GM12864 (cell line): ENCODE results near the gene C14orf180.

Experiments used
- DNase-seq: peaks from one replicate; pipeline ENCODE4 v3.0.0-alpha.2; 2011; ENCODE audit warnings: low read depth
- H3K4me3 ChIP-seq: 2 replicates; pipeline ENCODE4 v1.5.1; 2011; ENCODE audit warnings: mild to moderate bottlenecking, low read depth, low read length, control low read depth
- CTCF ChIP-seq: IDR thresholded peaks from 2 replicates; pipeline ENCODE4 v1.5.1; 2011; ENCODE audit warnings: low read depth, mild to moderate bottlenecking, moderate library complexity, low read length, control low read depth, inconsistent platforms; ENCODE audit errors: missing control alignments

Gene C14orf180

GRCh38 chr14:104609666-104610065, 30.1 kb downstream of the C14orf180 start:
- no peak for TF ChIP-seq CTCF
- no peak for DNase-seq
- H3K4me3 ChIP-seq: no peak overlapping the region

- TF ChIP-seq CTCF: no peak
- no peak overlapping the region for H3K4me3 ChIP-seq
- DNase-seq: no peak
Measured at GRCh38 chr14:104610749-104611310, 31.3 kb downstream of the C14orf180 start.

- no peak for DNase-seq
- H3K4me3 ChIP-seq: no peak overlapping the region
- no peak for TF ChIP-seq CTCF
Measured at GRCh38 chr14:104611881-104612280, 32.3 kb downstream of the C14orf180 start.

GRCh38 chr14:104614126-104614812, 34.7 kb downstream of the C14orf180 start:
- no peak for DNase-seq
- no peak overlapping the region for H3K4me3 ChIP-seq
- no peak for TF ChIP-seq CTCF

GRCh38 chr14:104624939-104625338, 45.4 kb downstream of the C14orf180 start:
- TF ChIP-seq CTCF: no peak
- no peak for DNase-seq

GRCh38 chr14:104632781-104633180, 53.2 kb downstream of the C14orf180 start:
- TF ChIP-seq CTCF: no peak
- no peak for DNase-seq
- H3K4me3 ChIP-seq: no peak overlapping the region

More at GRCh38 chr14:104624939-104625338, 45.4 kb downstream of the C14orf180 start:
- no peak overlapping the region for H3K4me3 ChIP-seq
